Stimulated activated CD8-positive, alpha-beta memory T cell treated with anti-CD3 and anti-CD28 coated beads, Interleukin-12 subunit alpha, Interleukin-12 subunit beta, amount 100 ng/mL, for 24 hours (primary cell): ENCODE data around the gene TEAD3.

ENCODE experiments used
- DNase-seq: peaks from one replicate; pipeline ENCODE4 v3.0.0-alpha.2; 2020; ENCODE audit errors: extremely low read depth

Gene TEAD3

DNA sequence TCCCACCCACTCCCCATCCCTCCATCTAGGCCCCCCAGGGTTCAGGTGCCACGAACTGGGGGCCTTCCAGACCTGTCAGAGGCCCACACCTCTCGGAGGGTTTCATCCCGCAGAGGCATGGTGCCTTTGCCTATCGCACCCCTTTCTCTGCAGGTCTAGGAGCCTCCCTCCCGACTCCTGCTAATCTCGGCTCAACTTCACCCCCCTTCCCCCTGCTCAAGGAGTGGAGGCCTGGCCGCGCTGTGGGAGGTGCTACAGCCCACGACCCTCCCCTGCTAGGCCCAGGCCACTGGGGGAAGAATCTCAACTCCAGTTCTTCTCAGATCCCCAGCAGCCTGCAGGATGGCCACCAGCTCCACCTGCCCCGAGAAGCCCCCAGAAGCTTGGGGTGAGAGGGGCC is 15.9 kb upstream of the TEAD3 start, which contains the start of gene TULP1:
TULP1 (minus strand) TSS at position 157 of the 400 bp plus-strand sequence; CDS start at position 119, 38 bp downstream.
- no peak for DNase-seq

DNA sequence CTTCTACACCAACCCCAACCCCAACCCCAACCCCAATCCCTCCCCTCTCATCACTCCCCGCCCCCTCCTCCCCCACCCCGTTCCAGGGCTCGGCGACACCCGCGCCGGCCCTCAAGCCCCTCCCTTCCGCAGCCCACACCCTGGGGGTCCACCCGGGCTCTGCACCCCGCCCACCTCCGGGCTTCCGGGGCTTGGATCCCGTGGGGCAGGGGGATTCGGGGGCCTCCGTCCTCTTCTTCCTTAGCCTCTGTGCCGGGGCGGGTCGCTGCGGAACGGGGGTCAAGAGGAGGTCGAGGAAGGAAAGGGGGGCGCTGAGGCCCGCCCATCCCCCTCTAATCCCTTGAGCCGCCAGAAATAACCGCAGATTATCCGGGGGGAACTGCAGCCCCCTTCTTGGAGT is 15.1 kb upstream of the TEAD3 start:
- DNase-seq, result no peak

DNA sequence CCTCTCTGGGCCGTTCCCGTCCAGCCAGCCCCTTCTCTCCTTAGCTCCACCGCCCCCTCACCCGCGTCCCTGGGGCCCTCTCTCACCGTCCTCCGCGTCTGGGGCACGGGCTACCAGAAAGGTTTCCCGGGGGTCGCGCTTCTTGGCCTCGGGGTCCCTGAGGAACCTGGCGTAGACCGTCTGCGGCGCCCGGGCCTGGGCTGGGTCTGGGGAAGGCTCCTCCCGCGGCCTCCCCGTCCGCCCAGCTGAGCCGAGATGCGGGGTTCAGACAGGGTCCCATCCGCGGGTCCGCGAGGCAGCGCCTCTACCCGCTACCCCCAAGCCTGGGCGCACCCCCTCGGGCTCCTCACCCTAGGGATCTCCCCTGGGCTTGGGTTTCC is 14.7 kb upstream of the TEAD3 start:
- DNase-seq, result no peak

DNA sequence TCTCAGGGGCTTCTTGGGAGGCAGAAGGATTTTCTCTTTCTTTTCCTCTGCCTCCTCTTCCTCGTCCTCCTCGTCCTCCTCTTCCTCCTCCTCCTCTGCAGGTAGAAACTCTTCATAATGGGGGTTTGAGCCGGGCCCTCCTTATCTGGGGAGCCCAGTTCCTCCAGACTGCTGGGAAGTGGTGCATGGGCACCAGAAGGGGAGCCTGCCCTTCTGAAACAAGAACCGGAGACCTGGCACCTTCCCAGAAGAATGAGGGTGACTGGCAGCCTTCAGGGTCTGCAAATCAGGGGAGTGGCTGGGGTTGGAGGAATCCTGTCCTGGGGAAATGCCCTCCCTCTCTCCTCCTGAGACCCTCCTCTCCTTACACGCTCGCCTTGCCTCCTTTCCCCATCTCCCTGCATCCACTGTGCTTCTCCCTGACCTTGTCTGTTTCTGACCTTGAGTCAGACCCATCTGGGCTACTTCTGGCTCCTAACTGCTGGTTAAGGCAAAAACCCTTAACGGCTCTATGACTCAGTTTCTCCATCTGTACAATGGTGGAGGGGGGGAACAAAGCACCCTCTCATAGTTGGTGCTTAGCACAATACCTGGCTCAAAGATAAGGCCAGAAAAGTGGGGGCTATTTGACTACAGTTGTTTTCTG is 14.2 kb upstream of the TEAD3 start:
- no peak for DNase-seq

DNA sequence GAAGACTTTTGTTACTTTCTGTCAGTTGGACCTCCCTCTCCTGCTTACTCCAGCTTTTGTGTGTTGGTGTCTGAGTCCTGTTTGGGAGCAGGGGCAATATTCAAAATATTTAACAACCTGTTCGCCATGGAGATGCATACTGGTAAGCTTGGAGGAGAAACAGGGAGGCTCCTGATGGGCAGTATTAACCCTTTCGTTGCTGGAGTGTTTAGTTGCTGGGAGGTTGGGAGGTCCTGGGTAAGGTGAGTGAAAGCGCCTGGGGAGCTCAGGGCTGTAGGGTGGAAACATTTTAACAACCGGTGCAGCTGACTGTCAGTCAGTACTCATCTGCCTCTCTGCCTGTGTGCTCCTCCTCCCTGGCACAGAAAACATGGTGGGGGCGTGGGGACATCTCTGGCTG is 11.7 kb upstream of the TEAD3 start:
- no peak for DNase-seq

DNA sequence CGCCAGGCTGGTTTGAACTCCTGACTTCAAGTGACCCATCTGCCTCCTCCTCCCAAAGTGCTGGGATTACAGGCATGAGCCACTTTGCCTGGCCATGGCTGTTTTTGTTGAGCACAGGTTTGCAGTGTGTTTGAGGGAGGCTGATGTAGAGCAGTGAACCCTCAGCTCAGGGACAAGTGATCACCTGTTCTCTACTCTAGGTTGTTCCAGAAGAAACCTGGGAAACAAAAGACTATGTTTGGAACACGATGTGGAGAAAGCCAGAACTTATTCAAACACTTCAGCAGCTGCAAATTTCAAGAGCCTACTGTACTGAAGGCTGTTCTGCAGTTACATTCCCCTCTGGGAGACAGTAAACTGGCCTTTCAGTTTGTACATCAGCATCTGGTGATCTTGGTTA is 11.1 kb upstream of the TEAD3 start:
- no peak for DNase-seq

DNA sequence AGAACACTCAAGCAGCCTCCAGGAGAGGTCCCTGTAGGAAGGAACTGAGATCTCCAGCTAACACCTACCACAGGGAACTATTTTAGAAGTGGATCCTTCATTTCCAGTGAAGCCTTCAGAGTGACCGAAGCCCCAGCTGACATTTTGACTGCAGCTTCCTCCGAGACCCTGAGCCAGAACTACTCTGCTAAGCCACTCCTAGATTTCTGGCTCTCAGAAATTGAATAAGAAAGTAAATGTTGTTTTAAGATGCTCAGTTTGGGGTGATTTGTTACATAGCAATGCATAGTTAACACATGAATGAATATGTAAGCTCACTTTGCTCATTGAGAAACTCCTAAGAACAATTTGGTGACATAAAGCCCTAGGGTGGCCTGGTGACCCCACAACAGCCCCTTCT is 10.3 kb upstream of the TEAD3 start:
- no peak for DNase-seq

DNA sequence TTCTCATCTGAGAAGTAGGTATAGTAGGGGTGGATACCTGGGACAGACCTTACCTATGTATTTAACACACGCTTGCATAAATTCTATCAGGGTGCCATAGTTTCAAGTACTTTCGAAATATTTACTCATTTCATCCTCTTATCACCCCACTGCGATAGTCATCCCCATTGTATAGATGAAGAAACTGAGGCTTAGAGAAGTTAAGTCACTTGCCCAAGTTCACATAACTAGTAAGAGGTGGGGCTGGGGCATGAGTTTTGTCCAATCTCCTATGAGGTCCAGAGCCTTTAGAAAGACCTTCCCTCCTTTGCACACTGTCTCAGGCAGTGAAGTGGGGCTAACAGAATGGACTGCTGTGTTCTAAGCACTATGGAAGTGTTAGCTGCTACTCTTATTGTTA is 9.7 kb upstream of the TEAD3 start:
- no peak for DNase-seq

DNA sequence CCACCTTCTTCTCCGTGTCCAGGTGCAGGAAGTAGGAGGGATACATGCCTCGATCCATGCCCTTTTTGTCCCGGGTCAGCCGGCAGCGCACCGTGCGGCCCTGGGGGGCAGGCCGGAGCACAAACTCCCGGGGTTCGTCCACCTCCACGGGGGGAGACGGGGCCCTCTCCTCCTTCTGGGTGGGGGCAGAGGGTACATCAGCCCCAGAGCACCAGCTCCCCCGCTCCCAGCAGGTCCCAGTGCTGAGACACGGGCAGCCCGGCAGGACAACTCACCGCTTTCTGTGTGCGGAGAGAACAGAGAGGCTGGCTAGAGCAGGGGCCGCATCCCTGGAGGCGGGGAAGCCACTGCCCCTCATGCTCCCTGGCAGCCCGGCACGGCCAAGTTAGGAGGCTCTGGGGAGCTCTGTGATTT is 9.1 kb upstream of the TEAD3 start:
- no peak for DNase-seq

DNA sequence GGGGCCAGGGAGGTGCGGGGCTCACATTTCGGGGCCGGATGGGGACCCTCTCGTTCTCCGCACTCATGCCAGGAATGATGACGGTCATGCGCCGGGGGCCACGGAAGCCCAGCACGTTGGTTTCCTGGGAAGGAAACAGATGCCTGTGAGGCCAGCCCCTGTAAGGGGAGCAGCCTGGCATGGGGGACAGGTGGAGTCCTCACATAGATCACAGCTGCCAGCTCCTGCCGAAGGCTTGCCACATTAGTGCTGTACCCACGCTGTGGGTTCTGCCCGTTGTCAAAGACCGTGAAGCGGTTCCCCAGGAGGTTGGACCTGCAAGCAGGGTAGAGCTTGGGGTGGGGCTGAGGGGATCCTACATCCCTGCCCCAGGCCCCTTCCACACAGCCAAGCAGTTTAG is 6.7 kb upstream of the TEAD3 start:
- no peak for DNase-seq

DNA sequence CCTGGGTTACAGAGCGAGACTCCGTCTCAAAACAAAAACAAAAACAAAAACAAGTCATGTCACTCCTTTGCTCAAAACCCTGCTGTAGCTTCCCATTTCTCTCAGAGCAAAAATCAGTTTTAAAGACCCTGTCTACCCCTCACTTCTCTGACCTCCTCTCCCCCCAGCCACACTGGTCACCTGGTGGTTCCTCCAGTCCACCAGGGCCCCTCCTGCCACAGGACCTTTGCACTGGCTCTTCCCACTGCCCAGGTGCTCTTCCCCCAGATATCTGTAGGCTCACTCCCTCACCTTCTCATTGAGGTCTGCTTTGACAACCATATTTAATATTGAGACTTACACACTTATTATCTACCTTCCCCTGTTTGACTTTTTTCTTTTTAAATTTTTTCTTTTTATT is 4.9 kb upstream of the TEAD3 start:
- no peak for DNase-seq

DNA sequence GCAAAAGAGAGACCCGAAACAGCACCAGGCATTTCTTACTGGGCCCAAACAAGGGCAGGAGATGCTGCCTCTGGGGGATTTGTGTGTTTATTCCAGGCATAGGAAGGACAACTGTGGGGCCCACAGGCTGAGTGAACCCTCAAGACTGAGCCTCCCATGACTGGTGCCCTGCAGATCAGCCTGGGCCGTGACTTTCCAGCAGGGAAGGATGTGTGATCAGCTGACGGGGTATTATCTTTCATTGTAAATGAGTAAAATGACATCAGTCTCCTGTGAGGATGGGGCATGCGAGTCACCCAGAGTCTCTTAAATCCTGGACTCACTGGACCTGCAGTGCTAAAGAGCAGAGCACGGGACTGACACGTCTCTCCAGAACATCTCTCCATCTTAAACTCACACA is 3.9 kb upstream of the TEAD3 start:
- no peak for DNase-seq

DNA sequence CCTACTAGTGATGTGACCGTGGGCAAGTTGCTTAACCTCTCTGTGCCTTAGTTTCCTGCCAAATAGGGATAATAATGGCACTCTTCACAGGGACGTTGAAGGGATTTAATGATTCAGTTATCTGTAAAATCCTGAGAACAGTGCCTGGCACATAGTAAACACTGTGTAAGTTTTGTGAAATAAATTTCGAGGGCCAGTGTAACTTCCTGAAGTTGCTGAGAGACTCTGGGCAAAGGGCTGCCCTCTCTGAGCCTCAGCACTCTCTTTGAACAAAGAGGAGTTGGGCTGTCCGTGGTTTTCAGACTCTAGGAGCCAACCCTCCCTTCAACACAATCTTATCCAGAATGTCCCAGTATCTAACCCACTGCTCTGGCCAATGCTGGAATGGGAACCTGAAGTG is 2.5 kb upstream of the TEAD3 start:
- no peak for DNase-seq

DNA sequence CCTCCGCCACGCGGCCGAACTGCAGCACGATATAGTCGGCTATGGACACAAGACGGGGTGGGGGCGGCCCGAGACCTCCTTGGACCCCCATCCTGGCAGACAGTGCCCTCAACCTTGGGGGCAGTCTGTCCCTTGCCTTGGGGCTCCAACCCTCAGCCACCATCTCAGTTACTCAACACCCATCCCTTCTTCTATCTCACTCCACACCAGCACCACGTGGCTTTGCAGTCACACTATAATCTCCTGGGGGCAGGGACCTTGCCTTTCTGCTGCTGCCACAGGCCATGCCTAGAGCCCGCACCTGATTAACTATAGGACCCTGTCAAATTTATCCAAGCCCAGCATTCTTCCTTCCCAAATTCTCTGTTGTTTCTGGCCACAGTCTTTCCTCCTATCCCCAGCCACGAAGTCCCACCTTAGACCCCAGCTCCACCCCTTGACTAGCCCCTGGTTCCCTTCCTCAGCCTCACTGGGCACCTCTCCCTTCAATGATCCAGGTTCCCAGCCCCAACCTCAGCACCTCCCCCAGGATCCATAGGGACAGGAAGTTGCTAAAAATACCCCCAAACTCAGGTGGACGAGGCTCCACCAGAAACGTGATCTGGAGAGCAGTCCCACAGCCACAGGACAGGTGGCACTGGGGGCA is 1.7 kb upstream of the TEAD3 start:
- no peak for DNase-seq

DNA sequence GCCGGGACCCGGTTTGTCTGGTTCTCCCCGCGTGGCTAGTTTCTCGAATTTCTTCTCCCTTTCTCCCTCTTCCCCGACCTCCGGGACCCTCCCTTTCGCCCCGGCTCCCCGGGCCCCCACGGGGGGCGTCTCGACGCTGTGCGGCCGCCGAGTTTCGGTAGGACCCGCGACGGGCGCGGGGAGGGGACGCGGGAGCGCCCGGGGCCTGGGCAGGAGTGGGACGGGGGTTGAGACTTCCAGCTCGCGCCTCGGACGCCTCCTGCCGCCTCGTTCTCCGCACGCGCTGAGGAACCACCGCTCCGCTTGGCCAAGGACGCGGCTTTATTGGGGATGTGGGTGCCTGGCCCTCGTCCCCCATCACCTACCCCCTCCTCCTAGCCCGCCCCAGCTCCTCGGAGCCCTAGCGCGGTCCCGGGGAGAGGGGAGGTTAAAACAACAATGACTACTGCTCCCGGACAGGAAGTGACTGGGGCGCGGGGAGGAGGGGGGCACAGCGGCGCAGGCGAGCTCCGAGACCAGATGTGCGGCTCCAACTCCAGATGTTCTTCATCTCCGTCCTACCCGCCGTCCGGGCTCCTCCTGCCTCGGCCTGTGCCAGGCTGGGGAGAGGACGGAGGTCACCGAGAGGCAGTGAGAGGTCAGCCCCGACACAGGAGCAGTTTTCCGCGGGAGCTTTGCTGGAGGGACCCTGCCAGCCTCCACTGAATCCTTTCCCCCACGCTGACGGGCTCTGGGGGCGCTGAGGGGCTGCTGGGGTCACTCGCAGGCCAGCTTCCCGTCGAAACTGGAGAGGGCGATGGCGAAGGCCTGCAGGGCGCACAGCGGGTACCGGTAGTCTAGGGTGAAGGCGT is 917 bp upstream of the TEAD3 start:
- DNase-seq, result no peak

DNA sequence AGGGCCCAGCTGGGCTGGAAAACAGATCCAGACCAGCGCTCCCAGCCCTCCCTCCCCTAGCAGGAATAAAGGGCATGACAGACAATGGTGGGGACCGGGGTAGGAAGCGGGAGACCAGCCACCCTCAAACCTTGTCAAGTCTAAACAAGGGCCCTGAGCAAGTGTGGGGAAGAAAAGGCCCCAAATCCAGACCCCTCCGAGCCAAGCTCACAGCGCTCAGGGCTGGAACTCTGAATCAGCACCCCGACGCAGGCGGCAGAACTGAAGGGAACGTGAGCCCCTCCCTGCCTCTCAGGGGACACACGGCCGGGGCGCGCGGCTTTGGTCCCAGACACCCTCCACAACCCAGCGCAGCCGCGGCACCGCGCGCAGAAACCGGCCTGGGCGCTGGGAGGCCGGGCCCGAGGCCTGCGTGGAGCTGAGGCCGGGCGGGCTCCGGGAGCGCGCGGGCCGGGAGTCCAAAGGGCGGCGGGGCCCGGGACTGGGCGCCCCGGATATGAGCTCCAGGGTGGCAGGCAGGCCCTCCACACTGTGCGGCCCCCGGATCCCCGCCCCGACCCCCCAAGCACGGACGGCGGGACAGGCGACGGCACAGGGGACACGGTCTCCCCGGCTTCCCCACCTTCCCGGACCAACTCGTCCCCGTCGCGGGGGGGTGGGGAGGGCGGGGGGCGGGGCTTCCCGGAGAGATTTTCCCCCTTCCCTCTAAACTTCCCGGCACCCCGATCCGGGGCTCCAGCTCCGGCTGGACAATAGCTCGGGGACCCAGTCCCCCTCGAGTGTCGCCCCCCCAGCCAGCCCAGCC is 641 bp downstream of the TEAD3 start:
- no peak for DNase-seq

DNA sequence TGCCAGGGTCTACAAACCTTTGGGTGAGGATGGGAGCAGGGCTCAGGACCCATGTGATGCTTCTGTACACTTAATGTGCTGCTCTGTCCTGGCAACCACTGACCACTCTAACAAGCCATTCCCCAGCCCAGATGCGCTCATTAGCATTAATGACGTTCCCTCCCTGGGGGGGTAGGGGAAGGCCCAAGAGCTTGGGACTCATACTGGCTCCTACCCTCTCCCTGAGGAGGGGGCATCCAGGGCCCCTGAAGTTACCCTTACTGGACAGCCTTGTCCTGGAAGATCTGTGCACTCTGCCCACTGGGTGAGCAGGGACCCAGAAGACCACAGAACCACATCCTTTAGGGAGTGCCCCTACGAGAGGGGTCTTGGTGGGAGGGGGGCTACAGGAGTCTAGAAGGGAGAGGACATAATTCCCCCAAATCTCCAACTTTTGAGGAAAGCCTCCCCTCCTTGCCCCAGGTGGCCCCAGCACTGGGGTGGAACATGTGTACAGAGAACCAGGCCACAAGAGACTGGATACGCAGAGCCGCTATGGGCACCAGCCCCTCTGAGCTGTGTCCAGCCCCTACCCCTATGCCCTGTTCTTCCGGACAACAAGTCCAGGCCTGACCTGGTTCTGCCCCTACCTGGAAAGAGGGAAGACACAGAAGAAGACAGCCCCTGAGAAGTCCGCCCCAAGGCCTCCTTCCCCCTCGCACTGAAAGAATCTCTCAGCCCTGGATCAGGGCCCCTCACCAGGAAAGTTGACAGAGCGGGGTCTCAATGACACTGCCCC is 1.4 kb downstream of the TEAD3 start:
- no peak for DNase-seq

DNA sequence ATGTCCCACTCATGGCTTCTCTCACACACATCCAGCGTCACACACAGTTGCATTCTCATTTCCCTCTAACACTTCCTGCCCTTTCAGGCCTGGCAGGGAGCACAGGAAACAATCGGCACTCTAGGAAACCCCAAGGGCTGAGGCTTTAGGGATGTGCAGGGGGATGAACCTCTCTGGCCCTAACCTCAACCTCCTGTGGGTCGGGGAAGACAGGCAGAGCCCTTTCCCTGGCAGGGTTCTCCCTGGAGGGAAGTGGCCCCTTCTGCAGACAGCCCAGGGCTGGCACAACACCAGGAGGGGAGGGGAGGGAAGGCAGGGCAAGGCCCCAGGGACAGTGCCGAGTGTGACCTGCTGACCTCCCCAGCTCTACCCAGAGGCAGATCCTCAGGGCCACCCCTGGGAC is 2.7 kb downstream of the TEAD3 start:
- DNase-seq, result no peak

DNA sequence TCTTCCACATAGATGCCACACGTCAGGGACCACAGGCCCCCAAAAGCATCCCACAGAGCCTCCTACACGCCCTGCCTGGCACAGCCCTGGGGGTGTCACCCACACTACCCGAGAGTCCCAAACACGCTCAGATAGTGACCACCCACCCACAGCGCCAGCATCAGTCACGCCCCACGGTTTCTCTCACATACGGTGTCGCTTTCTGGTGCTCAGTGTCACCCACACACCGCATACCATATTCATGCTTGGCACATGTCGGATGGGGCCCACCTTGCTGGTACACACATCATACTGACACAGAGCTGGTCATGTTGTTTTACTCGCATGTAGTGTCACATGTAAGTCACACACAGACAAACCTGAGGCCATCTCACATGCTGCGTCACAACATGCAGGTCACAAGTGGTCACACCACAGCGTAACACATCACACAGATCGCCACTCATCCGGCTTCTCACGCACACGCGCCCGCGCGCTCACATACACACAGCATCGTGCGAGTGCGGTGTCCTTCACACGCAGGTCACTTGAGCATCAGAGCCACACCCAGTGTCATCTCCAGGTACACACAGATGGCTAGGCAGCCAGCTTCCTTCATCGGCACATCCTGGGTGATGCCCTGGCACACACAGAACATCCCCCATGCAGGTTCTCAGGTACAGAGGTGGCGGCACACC is 3.4 kb downstream of the TEAD3 start:
- no peak for DNase-seq

DNA sequence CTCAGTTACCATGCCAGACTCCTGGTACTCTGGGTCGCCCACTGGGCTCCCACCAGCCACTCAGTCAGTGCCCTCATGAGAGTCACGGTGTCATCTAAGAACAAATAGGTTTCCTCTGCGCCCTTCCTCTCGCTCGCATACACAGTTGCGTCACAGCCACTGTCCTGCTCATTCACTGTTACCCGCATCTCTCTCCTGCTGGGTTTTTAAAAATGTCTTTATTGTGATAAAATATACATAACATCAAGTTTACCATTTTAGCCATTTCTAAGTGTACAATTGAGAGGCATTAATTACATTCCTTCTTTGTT is 4.0 kb downstream of the TEAD3 start:
- no peak for DNase-seq
